Measurements from ENCODE around the gene MOSPD2. TPM values are rescaled to one million over a fixed set of nuclear protein-coding genes. Genes with fewer than 3 reads are reported as not detected.

MOSPD2 gene
- total RNA-seq, 1 experiment from 2014 or later, result 8.7 TPM

GRCh38 chrX:14884714-14885113 is 11.5 kb downstream of the MOSPD2 start:
- intact Hi-C loops (cut with micrococcal nuclease; ENCODE audit: unreplicated experiment), result no loop called here
- Histone ChIP-seq H3K4me1 (ENCODE audit: control insufficient read depth, insufficient read depth, low read length) (no peaks in the 10 kb centered on the region), H3K27me3 (ENCODE audit: control insufficient read depth, insufficient read depth, low read length) (no peaks in the 10 kb centered on the region), H3K27ac (ENCODE audit: low read length) (no peak overlapping the region), H3K36me3 (ENCODE audit: control insufficient read depth, insufficient read depth, low read length) (no peaks in the 10 kb centered on the region), H3K4me3 (ENCODE audit: low read depth in 2 of 2, low read length in 2 of 2) (no peak overlapping the region), H3K9me3 (ENCODE audit: control insufficient read depth, insufficient read depth, low read depth, low read length) (no peaks in the 10 kb centered on the region)
- ChIA-PET CTCF (no interaction called here), POLR2A (no interaction called here)
- no TSS peak for BruUV-seq (replicated peaks)
- ATAC-seq (no peak), DNase-seq (ENCODE audit: low read depth, low spot score) (no peak)
- TF ChIP-seq TCF7L2 (IDR thresholded peaks at IDR 0.05; ENCODE audit: low read depth, low read length) (no peak), POLR2AphosphoS5 (IDR thresholded peaks at IDR 0.05; ENCODE audit: low read depth, low read length) (no peak), REST (IDR thresholded peaks at IDR 0.05; ENCODE audit: insufficient read depth in 1 of 2, low read depth in 2 of 2, low read length in 1 of 2) (no peak), CTCF (IDR thresholded peaks at IDR 0.05) (no peak), SIN3A (IDR thresholded peaks at IDR 0.05; ENCODE audit: borderline replicate concordance, insufficient read depth, low read depth, low read length) (no peak)
- in situ Hi-C loops (cut with HindIII; ENCODE audit: low pct_unique_long_range_greater_than_20kb, low sequenced_read_pairs), result no loop called here

GRCh38 chrX:14886252-14886651 is 13.0 kb downstream of the MOSPD2 start:
- intact Hi-C loops (cut with micrococcal nuclease; ENCODE audit: unreplicated experiment), result no loop called here
- no peaks in the 10 kb centered on the region for H3K36me3 ChIP-seq (ENCODE audit: control insufficient read depth, insufficient read depth, low read length)

More at GRCh38 chrX:14886252-14886651, 13.0 kb downstream of the MOSPD2 start:
- TF ChIP-seq CTCF (IDR thresholded peaks at IDR 0.05) (no peak), SIN3A (IDR thresholded peaks at IDR 0.05; ENCODE audit: borderline replicate concordance, insufficient read depth, low read depth, low read length) (no peak)
- Histone ChIP-seq H3K4me3 (ENCODE audit: low read depth in 2 of 2, low read length in 2 of 2) (no peak overlapping the region), H3K9me3 (ENCODE audit: control insufficient read depth, insufficient read depth, low read depth, low read length) (no peaks in the 10 kb centered on the region), H3K27me3 (ENCODE audit: control insufficient read depth, insufficient read depth, low read length) (no peaks in the 10 kb centered on the region), H3K27ac (ENCODE audit: low read length) (no peak overlapping the region), H3K4me1 (ENCODE audit: control insufficient read depth, insufficient read depth, low read length) (no peaks in the 10 kb centered on the region)
- no TSS peak for BruUV-seq (replicated peaks)
- in situ Hi-C loops (cut with HindIII; ENCODE audit: low pct_unique_long_range_greater_than_20kb, low sequenced_read_pairs), result no loop called here
- POLR2A ChIA-PET, result no interaction called here
- CTCF ChIA-PET, result no interaction called here
- no peak for ATAC-seq
- DNase-seq (ENCODE audit: low read depth, low spot score), result no peak
